Endothelial cell of umbilical vein (primary cell): Measurements from ENCODE around the gene TNS1.

ENCODE experiments used
- CTCF ChIP-seq, 2 donors: IDR thresholded peaks; 1 replicate in 1 of 2; 2 replicates in 1 of 2; pipeline ENCODE4 v1.5.1; 2011; ENCODE audit warnings: low read length in 2 of 2, mild to moderate bottlenecking in 2 of 2, moderate library complexity in 2 of 2, control low read depth in 1 of 2, inconsistent platforms in 1 of 2, low read depth in 1 of 2; ENCODE audit not compliant: insufficient read depth in 1 of 2; ENCODE audit errors: extremely low read depth in 1 of 2
- EZH2 ChIP-seq: IDR thresholded peaks from 2 replicates; pipeline ENCODE4 v1.6.1; 2012; ENCODE audit warnings: borderline replicate concordance, low read depth, mild to moderate bottlenecking, moderate library complexity, low read length, inconsistent platforms; ENCODE audit not compliant: severe bottlenecking
- FOS ChIP-seq: IDR thresholded peaks from 2 replicates; pipeline ENCODE4 v1.6.1; 2011; ENCODE audit warnings: mild to moderate bottlenecking, low read length, moderate library complexity, borderline replicate concordance; ENCODE audit not compliant: insufficient read depth
- GATA2 ChIP-seq: IDR thresholded peaks from 2 replicates; pipeline ENCODE4 v1.7.0; 2011; ENCODE audit warnings: low read depth, mild to moderate bottlenecking, moderate library complexity, mixed read lengths, low read length; ENCODE audit not compliant: insufficient read length, insufficient read depth
- JUN ChIP-seq: IDR thresholded peaks from 2 replicates; pipeline ENCODE4 v1.6.1; 2011; ENCODE audit warnings: borderline replicate concordance, low read depth; ENCODE audit not compliant: insufficient read length, insufficient read depth
- MAX ChIP-seq: IDR thresholded peaks from 2 replicates; pipeline ENCODE4 v1.6.1; 2011; ENCODE audit not compliant: insufficient read depth, insufficient read length
- MYC ChIP-seq: IDR thresholded peaks from one replicate; pipeline ENCODE4 v1.6.1; 2011; ENCODE audit warnings: mild to moderate bottlenecking, low read depth, low read length
- POLR2A ChIP-seq: IDR thresholded peaks from 2 replicates; pipeline ENCODE4 v1.6.1; 2012; ENCODE audit warnings: low read depth, mild to moderate bottlenecking, control low read depth, low read length
- POLR2AphosphoS5 ChIP-seq: IDR thresholded peaks from 2 replicates; pipeline ENCODE4 v1.6.1; 2012; ENCODE audit warnings: low read depth, mild to moderate bottlenecking, control low read depth, low read length, moderate library complexity; ENCODE audit not compliant: insufficient read depth

- TF ChIP-seq POLR2A (no peak), EZH2 (no peak), CTCF (IDR thresholded peaks at IDR 0.05; ENCODE audit: extremely low read depth in 1 of 2, insufficient read depth in 1 of 2, low read depth in 1 of 2, low read length in 2 of 2) (no peak), FOS (no peak), MYC (no peak), POLR2AphosphoS5 (no peak), MAX (no peak), JUN (no peak), GATA2 (no peak)
Observed at GRCh38 chr2:217998926-217999594, 3.7 kb downstream of the TNS1 start.
